Stimulated activated naive CD8-positive, alpha-beta T cell treated with anti-CD3 and anti-CD28 coated beads, Interleukin-15, Interleukin-2, amounts not matched to agents 100 U/mL and 50 U/mL, for 24 hours (primary cell): ENCODE measurements around the gene ALK.
"Not testable (repeated sequence)": the region's sequence is repeated elsewhere in the genome, so short reads cannot be mapped to it uniquely, and the experiment has no call there.

Experiments used
- ATAC-seq: fragments of 150-1000 bp; cut with Tn5 transposase; one replicate; pipeline ENCODE4 v1.10.0; 2021
- DNase-seq: peaks from one replicate; pipeline ENCODE4 v3.0.0; 2021

ALK gene

GRCh38 chr2:29245742-29246382 is 675.5 kb downstream of the ALK start:
- no peak for DNase-seq
- ATAC-seq = no peak

DNA sequence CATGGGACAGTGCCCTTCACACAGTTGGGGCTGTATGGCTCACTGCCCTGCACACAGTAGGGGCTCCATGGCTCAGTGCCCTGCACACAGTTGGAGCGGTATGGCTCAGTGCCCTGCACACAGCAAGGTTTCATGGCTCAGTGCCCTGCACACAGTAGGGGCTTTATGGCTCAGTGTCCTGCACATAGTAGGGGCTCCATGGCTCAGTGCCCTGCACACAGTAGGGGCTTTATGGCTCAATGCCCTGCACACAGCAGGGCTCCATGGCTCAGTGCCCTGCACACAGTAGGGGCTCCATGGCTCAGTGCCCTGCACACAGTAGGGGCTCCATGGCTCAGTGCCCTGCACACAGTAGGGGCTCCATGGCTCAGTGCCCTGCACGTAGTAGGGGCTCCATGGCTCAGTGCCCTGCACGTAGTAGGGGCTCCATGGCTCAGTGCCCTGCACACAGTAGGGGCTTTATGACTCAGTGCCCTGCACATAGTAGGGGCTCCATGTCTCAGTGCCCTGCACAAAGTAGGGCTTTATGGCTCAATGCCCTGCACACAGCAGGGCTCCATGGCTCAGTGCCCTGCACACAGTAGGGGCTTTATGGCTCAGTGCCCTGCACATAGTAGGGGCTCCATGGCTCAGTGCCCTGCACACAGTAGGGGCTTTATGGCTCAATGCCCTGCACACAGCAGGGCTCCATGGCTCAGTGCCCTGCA is 676.2 kb downstream of the ALK start:
- not testable (repeated sequence) for ATAC-seq, DNase-seq

GRCh38 chr2:29242621-29243375 is 678.6 kb downstream of the ALK start:
- no peak for DNase-seq
- no peak for ATAC-seq

DNA sequence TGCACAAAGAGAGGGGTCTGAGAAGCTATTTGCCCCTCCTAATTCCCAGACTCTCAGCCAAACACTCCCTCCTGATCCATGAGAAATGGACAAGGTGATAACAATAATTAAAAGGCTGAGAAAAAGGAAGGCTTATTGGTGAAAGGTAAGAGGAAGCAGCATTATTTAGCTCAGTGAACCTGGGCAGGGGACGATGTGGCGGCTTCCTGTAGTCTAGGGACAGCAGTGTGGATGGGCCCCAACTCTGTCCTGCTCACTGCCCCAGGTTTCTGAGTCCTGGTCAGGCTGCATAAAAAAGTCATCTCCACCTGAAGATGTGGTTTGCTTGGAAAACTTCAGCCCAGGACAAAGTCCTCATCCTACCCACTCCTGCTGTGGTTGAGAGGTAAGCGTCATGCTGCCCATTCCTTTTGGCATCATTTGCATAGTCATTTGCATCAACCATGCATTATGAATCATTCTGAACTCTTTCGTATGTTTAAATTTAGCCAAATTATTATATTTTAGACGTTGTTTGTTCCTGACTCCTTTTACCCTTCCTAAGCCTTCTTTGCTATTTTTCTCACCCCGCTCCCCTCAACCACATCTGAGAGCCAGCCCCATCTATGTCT is 679.3 kb downstream of the ALK start:
- DNase-seq (no peak), ATAC-seq (no peak)

DNA sequence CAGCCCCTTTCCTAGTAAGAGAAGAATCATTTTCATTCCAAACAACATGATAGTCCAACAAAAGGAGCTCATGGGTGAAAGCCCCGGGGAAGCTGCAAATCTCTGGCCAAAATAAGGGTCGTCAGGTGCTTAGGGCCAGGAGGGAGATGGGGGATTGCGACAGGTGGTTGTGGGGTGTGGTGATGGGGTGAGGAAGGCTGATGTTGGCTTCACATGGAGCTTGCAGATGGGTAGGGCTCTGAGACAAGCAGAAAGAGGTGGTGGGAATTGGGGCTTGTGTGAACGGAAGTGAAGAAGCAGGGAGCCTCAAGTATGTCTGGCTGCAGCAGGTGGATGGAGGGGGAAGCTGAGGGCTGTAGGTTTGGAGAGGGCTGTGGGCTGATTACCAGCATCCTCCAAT is 680.0 kb downstream of the ALK start:
- ATAC-seq (no peak), DNase-seq (no peak)

- ATAC-seq (no peak), DNase-seq (no peak)
Observed at GRCh38 chr2:29240601-29241000, 680.8 kb downstream of the ALK start.

DNA sequence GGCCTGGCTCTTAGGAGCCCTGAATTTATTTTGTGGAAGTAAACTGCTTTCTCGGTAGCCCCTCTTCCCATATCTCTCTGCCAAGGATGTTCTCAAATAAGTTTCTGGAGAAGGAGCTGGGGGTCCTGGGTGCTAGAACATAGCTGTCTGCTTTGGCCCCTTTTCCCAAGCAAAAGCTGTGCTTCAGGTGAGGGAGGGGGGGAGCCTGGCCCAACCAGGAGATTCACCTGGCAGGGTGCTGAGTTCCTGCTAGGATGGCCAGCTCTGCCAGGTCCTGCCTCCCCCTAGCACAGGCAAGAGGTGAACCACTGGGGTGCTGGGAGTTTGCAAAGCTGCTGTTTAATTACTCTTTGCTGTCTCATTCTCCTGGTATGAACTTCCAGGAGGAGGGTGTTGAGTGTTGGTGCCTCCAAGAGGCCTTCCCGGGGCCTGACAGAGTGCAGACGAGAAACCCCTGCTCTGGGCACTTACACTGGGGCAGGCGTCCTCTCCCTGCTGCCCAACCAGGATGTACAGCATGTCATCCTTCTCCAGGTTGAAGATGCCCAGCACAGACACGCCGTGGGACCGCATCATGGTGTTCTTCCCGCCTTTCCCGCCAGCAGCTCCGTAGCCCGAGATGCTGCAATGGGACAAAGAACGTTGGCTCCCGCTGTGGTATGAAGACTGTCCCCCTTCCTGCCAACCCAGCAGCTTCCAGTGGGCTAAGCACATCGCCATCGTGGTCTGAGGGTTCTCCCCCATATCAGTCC is 682.0 kb downstream of the ALK start:
- DNase-seq (no peak), ATAC-seq (no peak)

GRCh38 chr2:29238497-29238896 is 682.9 kb downstream of the ALK start:
- no peak for ATAC-seq
- peak; percentile 9 for DNase-seq

- ATAC-seq = no peak
- DNase-seq = no peak
Observed at GRCh38 chr2:29236074-29236473, 685.3 kb downstream of the ALK start.

GRCh38 chr2:29235411-29235810 is 686.0 kb downstream of the ALK start:
- ATAC-seq (no peak), DNase-seq (no peak)

DNA sequence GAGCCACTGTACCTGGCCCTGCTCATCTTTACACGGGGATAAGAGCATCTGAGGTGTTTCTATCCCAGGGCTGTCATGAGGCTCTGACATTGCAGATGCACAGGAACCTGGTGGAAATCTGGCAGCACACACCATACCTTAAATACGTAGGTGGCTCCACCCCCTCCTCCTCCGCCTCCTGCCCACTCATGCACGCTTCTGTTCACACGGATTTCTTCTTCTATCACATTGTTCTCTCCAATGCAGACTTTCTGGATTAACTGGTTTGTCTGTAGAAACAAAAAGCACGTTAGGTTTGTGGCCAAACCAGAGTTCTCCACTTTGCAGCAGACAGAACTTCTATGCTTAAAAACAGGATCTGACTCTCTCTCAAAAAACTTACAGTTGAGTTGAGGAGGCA is 688.0 kb downstream of the ALK start:
- no peak for ATAC-seq

GRCh38 chr2:29232041-29232440 is 689.3 kb downstream of the ALK start:
- DNase-seq (no peak), ATAC-seq (no peak)

More for the DNA sequence above, 688.0 kb downstream of the ALK start:
- DNase-seq = no peak

GRCh38 chr2:29229640-29230039 is 691.7 kb downstream of the ALK start:
- DNase-seq = no peak
- no peak for ATAC-seq

- DNase-seq = no peak
- ATAC-seq = no peak
Observed at GRCh38 chr2:29228947-29229346, 692.4 kb downstream of the ALK start.

DNA sequence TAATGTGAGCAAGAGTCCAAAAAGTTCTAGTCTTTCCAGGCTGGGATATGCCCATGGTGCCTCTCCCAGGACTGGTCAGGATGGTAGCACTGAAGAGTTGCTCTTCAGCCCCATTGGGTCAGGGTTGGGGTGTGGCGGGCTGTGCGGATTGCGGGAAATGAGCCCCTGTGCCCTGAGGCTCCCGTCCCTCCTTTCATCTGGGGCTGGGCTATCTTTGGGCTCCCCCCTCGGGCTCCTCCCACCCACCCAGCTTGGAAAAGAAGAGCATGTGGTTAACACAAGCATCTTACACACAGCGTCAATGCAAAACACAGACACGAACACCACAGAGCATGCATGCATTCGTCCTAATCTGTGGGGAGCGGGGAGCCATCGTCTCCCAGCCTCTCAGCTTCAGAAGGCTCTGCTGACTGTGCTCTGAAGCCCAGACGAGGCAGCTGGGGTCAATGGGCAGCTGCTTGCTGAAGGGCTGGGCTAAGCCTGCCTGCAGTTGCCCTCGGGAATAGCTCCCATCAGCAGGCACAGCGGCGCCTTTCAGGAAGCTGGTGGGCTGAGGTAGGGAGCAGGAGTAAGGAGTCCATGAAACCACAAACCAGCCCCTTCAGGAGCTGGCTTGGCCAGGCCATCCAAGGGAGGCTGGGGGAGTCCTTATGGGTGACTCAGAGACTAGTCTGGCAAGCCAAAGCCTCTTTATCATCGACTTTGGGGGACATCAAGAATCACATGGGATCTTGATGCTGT is 693.3 kb downstream of the ALK start:
- no peak for DNase-seq

DNA sequence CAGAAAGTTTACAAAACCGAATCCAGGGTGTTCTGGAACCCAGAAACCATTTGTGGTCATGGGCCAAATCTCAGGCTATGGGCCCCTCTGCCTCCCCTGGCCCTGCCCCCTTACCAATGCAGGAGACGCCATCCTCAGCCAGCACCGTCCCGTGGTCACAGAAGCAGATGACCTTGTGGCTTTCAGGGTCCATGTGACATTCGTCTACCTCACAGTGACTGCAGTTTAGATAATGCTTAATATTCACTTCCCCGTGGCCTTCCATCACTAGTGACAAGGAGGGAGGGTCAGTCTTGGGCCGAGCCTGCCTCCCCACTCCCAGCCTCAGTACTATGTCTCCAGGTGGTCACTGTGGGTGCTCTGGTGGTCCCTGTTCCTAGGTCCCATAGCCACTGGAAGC is 694.6 kb downstream of the ALK start:
- DNase-seq (no peak), ATAC-seq (no peak)

More for the DNA sequence above, 693.3 kb downstream of the ALK start:
- no peak for ATAC-seq

DNA sequence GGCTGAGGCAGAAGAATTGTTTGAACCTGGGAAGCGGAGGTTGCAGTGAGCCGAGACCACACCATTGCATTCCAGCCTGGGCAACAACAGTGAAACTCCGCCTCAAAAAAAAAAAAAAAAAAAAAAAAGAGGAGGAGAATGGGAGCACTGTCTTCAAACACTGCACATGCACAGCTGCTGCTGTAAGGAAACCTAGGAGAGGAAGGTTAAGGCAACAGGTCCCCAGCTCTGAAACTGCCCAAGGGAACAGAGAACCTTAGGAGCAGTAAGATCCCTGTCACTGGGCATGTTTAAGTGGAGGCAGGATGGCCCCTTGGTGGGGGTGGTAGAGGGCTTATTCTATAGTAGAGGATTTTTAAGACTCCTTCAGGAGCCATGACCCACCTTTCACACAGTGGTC is 695.0 kb downstream of the ALK start:
- ATAC-seq = no peak
- DNase-seq = no peak

DNA sequence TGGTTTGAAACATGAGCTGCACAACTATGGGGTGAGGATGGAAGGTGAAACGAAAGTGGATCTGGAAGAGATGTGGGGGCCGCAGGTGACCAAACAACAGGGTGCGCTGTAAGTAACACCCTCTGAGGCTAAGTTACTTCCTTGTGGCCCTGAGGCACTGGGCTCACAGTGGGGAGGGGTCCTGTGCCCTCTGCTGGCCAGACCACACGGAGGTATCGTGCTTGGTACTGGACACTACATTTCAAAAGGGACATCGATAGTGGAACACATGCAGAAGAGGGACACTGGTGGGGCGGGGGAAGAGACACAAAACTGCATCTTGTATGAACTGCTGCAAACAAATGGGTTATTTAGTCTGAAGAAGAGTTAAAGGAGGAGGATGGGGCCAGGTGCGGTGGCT is 695.6 kb downstream of the ALK start:
- no peak for DNase-seq
- ATAC-seq = no peak

- DNase-seq (no peak), ATAC-seq (no peak)
Observed at GRCh38 chr2:29224693-29225551, 696.5 kb downstream of the ALK start.
